SK-N-SH (cell line): Measurements from ENCODE around the gene FKRP. TPM values are rescaled to one million over a fixed set of nuclear protein-coding genes. Genes with fewer than 3 reads are reported as not detected.
A peak's percentile ranks its signal among the peaks of the same experiment; 100 is the strongest.

Experiments
- CTCF ChIA-PET: fragments of 300-600, 350-600 bp; formaldehyde crosslinking; extraction: SDS; loops from one replicate; lab custom pipeline; 2021; lab: Yijun Ruan, JAX
- POLR2A ChIA-PET: fragments of 350-600 bp; sonication (Branson Sonifier 250); formaldehyde crosslinking; extraction: SDS; loops from one replicate; lab custom pipeline; 2020; ENCODE audit warnings: antibody characterized with exemption, inconsistent platforms; lab: Yijun Ruan, JAX
- DNase-seq: peaks from one replicate; pipeline ENCODE4 v3.0.0; 2012
- H2AFZ ChIP-seq: fragments of 200-600 bp; sonication (generic); 2 replicates; pipeline ENCODE4 v1.8.1; 2016; ENCODE audit warnings: antibody characterized with exemption, mild to moderate bottlenecking, low read depth
- H3F3A ChIP-seq: fragments of 200-600 bp; sonication (generic); replicated peaks from 2 replicates; pipeline ENCODE3; 2016; ENCODE audit warnings: antibody characterized with exemption, mild to moderate bottlenecking; ENCODE audit not compliant: insufficient read depth
- H3K27ac ChIP-seq, 2 experiments: fragments of 200-500 bp in 1 of 2; fragments of 200-600 bp in 1 of 2; sonication (Bioruptor generic) in 1 of 2; sonication (generic), shearing (Covaris generic) in 1 of 2; 2 replicates each; pipeline versions ENCODE4 v1.5.1 to v1.6.1; 2014 to 2016; ENCODE audit warnings: low read depth in 2 of 2, inconsistent platforms in 1 of 2, low read length in 1 of 2, mild to moderate bottlenecking in 1 of 2, mixed read lengths in 1 of 2
- H3K27me3 ChIP-seq: fragments of 200-600 bp; sonication (generic), shearing (Covaris generic); 2 replicates; pipeline ENCODE4 v1.6.1; 2016; ENCODE audit warnings: mixed run types; ENCODE audit not compliant: insufficient read depth
- H3K36me3 ChIP-seq, 2 experiments: fragments of 200-500 bp in 1 of 2; fragments of 200-600 bp in 1 of 2; sonication (Bioruptor generic) in 1 of 2; sonication (generic) in 1 of 2; replicated peaks in 1 of 2; 2 replicates each; pipeline versions ENCODE3 to v1.5.1; 2014 to 2016; ENCODE audit warnings: low read length in 1 of 2, mild to moderate bottlenecking in 1 of 2; ENCODE audit not compliant: insufficient read depth in 2 of 2, control insufficient read depth in 1 of 2
- H3K4me1 ChIP-seq, 2 experiments: fragments of 200-500 bp in 1 of 2; fragments of 200-600 bp in 1 of 2; sonication (Bioruptor generic) in 1 of 2; sonication (generic), shearing (Covaris generic) in 1 of 2; 2 replicates each; pipeline versions ENCODE4 v1.5.1 to v1.6.1; 2014 to 2016; ENCODE audit warnings: low read depth in 1 of 2, low read length in 1 of 2, mixed run types in 1 of 2; ENCODE audit not compliant: insufficient read depth in 2 of 2, control insufficient read depth in 1 of 2
- H3K4me2 ChIP-seq: fragments of 200-600 bp; sonication (generic), shearing (Covaris generic); 2 replicates; pipeline ENCODE4 v1.6.1; 2017; ENCODE audit warnings: mixed run types
- H3K4me3 ChIP-seq, 2 experiments: fragments of 200-500 bp in 1 of 2; fragments of 200-600 bp in 1 of 2; sonication (Bioruptor generic) in 1 of 2; sonication (generic), shearing (Covaris generic) in 1 of 2; 2 replicates each; pipeline versions ENCODE4 v1.5.1 to v1.8.1; 2014 to 2016; ENCODE audit warnings: low read depth in 2 of 2, inconsistent platforms in 1 of 2, low read length in 1 of 2, mild to moderate bottlenecking in 1 of 2, mixed read lengths in 1 of 2, moderate library complexity in 1 of 2
- H3K79me2 ChIP-seq: fragments of 200-600 bp; sonication (generic); 2 replicates; pipeline ENCODE4 v1.8.1; 2017; ENCODE audit warnings: mild to moderate bottlenecking; ENCODE audit not compliant: insufficient read depth
- H3K9ac ChIP-seq: fragments of 200-600 bp; sonication (generic); 2 replicates; pipeline ENCODE4 v1.6.1; 2017; ENCODE audit warnings: mixed run types
- H3K9me2 ChIP-seq: fragments of 200-600 bp; sonication (generic); 2 replicates; pipeline ENCODE4 v1.6.1; 2017; ENCODE audit warnings: mixed run types
- H3K9me3 ChIP-seq: fragments of 200-600 bp; sonication (generic); 2 replicates; pipeline ENCODE4 v1.6.1; 2017; ENCODE audit warnings: mixed run types, mild to moderate bottlenecking, moderate library complexity
- H4K20me1 ChIP-seq: fragments of 200-600 bp; sonication (generic); 2 replicates; pipeline ENCODE4 v1.6.1; 2017; ENCODE audit warnings: mild to moderate bottlenecking, mixed run types; ENCODE audit not compliant: insufficient read depth
- ELF1 ChIP-seq: IDR thresholded peaks from 2 replicates; pipeline ENCODE4 v1.4.0; 2012
- EP300 ChIP-seq, 2 experiments: IDR thresholded peaks; 2 replicates each; pipeline versions ENCODE4 v1.4.0 to v1.6.1; 2012; ENCODE audit warnings: borderline replicate concordance in 1 of 2, low read depth in 1 of 2, low read length in 1 of 2
- EZH2phosphoT487 ChIP-seq: fragments of 200-600 bp; sonication (generic); IDR thresholded peaks from 2 replicates; pipeline ENCODE4 v1.6.1; 2017; ENCODE audit warnings: low read depth, mixed run types, mild to moderate bottlenecking, antibody characterized with exemption, moderate library complexity, borderline replicate concordance
- FOXJ3 ChIP-seq: sonication (generic); formaldehyde crosslinking; IDR thresholded peaks from 2 replicates; pipeline ENCODE4 v1.5.1; 2020; ENCODE audit warnings: mild to moderate bottlenecking, missing genetic modification reagents
- GABPA ChIP-seq: IDR thresholded peaks from 2 replicates; pipeline ENCODE4 v1.4.0; 2012; ENCODE audit warnings: low read depth, mild to moderate bottlenecking
- GATA2 ChIP-seq: sonication (generic); formaldehyde crosslinking; IDR thresholded peaks from 2 replicates; pipeline ENCODE4 v1.5.0; 2020; ENCODE audit warnings: mild to moderate bottlenecking, missing genetic modification reagents
- JUND ChIP-seq: IDR thresholded peaks from 2 replicates; pipeline ENCODE4 v1.4.0; 2012
- MEF2A ChIP-seq: IDR thresholded peaks from 2 replicates; pipeline ENCODE4 v1.4.0; 2012; ENCODE audit warnings: low read depth, borderline replicate concordance
- NFIC ChIP-seq: IDR thresholded peaks from 2 replicates; pipeline ENCODE4 v1.4.0; 2012; ENCODE audit warnings: borderline replicate concordance
- NRF1 ChIP-seq: IDR thresholded peaks from 2 replicates; pipeline ENCODE4 v1.6.1; 2012; ENCODE audit warnings: low read depth, mild to moderate bottlenecking, low read length
- POLR2AphosphoS5 ChIP-seq: IDR thresholded peaks from 2 replicates; pipeline ENCODE4 v1.6.1; 2012; ENCODE audit warnings: low read depth, low read length
- RCOR1 ChIP-seq: fragments of 150-350 bp; IDR thresholded peaks from 2 replicates; pipeline ENCODE4 v1.6.1; 2017; ENCODE audit warnings: antibody characterized with exemption, low read length
- RFX5 ChIP-seq: IDR thresholded peaks from 2 replicates; pipeline ENCODE4 v1.6.1; 2012; ENCODE audit warnings: mild to moderate bottlenecking, improper control_type of control experiment, low read length
- RXRA ChIP-seq: IDR thresholded peaks from 2 replicates; pipeline ENCODE4 v1.4.0; 2012; ENCODE audit warnings: low read depth, mild to moderate bottlenecking, borderline replicate concordance
- SMC3 ChIP-seq: IDR thresholded peaks from 2 replicates; pipeline ENCODE4 v1.6.1; 2012; ENCODE audit warnings: low read depth, low read length, improper control_type of control experiment
- TAF1 ChIP-seq: IDR thresholded peaks from 2 replicates; pipeline ENCODE4 v1.6.1; 2012; ENCODE audit warnings: low read depth, mild to moderate bottlenecking, low read length, moderate library complexity, borderline replicate concordance
- TCF12 ChIP-seq: IDR thresholded peaks from 2 replicates; pipeline ENCODE4 v1.4.0; 2012
- TEAD4 ChIP-seq: IDR thresholded peaks from 2 replicates; pipeline ENCODE4 v1.4.0; 2012; ENCODE audit warnings: mild to moderate bottlenecking, borderline replicate concordance; ENCODE audit not compliant: insufficient read depth
- YY1 ChIP-seq: IDR thresholded peaks from 2 replicates; pipeline ENCODE4 v1.4.0; 2012; ENCODE audit warnings: low read depth, mild to moderate bottlenecking
- WGBS: methylation state at CpG from one replicate; pipeline ENCODE4 v1.1.6; 2017; ENCODE audit warnings: low lambda C conversion rate; 5-methylcytosine and 5-hydroxymethylcytosine counted together
- polyA plus RNA-seq, 3 experiments: library from polyadenylated mRNA; depleted of rRNA; stranded (reverse); fragments of >200 nt; gene quantifications; 2 replicates each; pipeline ENCODE4 v1.2.3, GENCODE V29; 2012
- TF ChIP-seq, protein P1 (sequence below): IDR thresholded peaks from 2 replicates; pipeline ENCODE4; 2012
- TF ChIP-seq, protein P2 (sequence below): fragments of 150-350 bp; IDR thresholded peaks from 2 replicates; pipeline ENCODE4 v1.6.1; 2017; ENCODE audit warnings: antibody characterized with exemption, low read length, low read depth, borderline replicate concordance
- TF ChIP-seq, protein P3 (sequence below): fragments of 150-350 bp; IDR thresholded peaks from 2 replicates; pipeline ENCODE4 v1.6.1; 2016; ENCODE audit warnings: mild to moderate bottlenecking, low read depth, low read length
- TF ChIP-seq, protein P4 (sequence below): IDR thresholded peaks from 2 replicates; pipeline ENCODE4 v1.6.1; 2012; ENCODE audit warnings: mild to moderate bottlenecking, low read depth, low read length, moderate library complexity
- TF ChIP-seq, protein P5 (sequence below): IDR thresholded peaks from 2 replicates; pipeline ENCODE4 v1.4.0; 2012; ENCODE audit warnings: low read depth
- TF ChIP-seq, protein P6 (sequence below): IDR thresholded peaks from 2 replicates; pipeline ENCODE4 v1.4.0; 2012; ENCODE audit warnings: low read depth, borderline replicate concordance

The FKRP gene
- polyA plus RNA-seq, 1 of the 3 experiments (the other 2 are of a cell fraction): 37.3 TPM

DNA sequence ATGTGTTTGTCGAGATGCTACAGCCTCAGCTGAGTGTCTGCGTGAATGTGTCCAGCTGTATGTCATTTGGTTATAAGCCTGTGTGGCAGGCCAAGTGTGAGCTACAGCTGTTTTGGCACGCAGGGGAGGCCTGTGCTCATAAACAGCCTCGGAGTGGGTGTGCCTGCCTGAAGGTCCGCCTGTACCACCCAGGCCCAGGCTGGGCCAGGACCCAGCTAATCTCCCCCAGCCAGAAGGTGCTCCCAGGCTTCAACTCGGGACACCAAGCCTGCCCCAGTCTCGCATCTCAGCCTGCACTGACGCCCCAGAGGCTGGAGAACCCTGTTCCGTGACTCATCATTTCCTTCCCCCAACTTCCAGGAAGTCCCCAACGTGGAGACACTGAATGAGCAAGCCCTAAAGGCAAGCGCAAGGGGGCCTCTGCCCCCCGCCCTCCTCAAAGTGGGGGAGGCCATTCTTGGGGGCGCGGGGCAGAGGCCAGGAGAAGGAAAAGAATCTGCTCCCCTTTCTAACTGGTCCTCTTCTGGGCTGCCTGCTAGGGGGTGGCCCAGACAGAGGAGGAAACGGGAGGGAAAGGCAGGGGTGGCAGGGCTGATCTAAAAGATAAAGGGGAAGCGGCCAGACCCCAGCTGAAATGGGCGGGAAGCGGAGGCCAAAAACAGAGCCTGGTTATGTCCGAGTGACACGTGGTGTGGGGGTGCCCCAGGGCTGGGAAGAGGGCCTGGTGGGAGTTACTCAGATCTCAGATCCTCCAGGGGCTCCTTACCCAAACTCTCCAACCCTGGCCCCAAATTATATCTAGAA, 40.6 kb downstream of the FKRP start:
- Histone ChIP-seq H3K9ac (peak overlapping the region; percentile 91), H3K36me3 (peaks cover 8 to 24% of the 10 kb centered on the region in 2 experiments), H3K27me3 (no peaks in the 10 kb centered on the region), H3K9me3 (no peaks in the 10 kb centered on the region), H3K4me2 (peak overlapping the region; percentile 98), H3K79me2 (peaks cover 70% of the 10 kb centered on the region), H3K9me2 (no peaks in the 10 kb centered on the region), H3K27ac (peak overlapping the region; percentile 87 to 92), H3K4me3 (peak overlapping the region; percentile 62 to 95), H4K20me1 (peaks cover 9% of the 10 kb centered on the region; the same call in 1 of the 2 replicates), H3F3A (peaks cover 22% of the 10 kb centered on the region), H2AFZ (peak overlapping the region; percentile 41; the same call in 1 of the 2 replicates), H3K4me1 (peaks cover 18 to 30% of the 10 kb centered on the region in 2 experiments; a peak in 3 of 4 replicates)
- WGBS: 0% methylated on average over 13 of the region's 20 CpGs
- DNase-seq: peak; percentile 86
- CTCF ChIA-PET: interaction anchor here (0.6 to 2.3 kb wide), 9 partner anchors 13 to 84 kb away, joined by 3 to 8 read pairs (median 4); no protein-coding TSS in a partner anchor
- POLR2A ChIA-PET: interaction anchor here (0.6 kb wide), 1 partner anchor 41 kb away, joined by 3 read pairs; the partner anchor contains the start of gene FKRP
- TF ChIP-seq FOXJ3 (CRISPR knock-in tag) (no peak; the same call in 1 of the 2 replicates), JUND (peak; percentile 40; the same call in 1 of the 2 replicates), NRF1 (no peak), RCOR1 (peak; percentile 81), EZH2phosphoT487 (no peak), POLR2AphosphoS5 (peak; percentile 49), RFX5 (no peak), TAF1 (0 out of 2 replicates have a peak, but pooled peaks have one; percentile 26), SMC3 (no peak), RXRA (no peak), GABPA (no peak), GATA2 (CRISPR knock-in tag) (peak; percentile 83), ELF1 (no peak; the same call in 1 of the 2 replicates), NFIC (no peak), TEAD4 (no peak), YY1 (0 out of 2 replicates have a peak, but pooled peaks have one; percentile 16), MEF2A (no peak), TCF12 (no peak), EP300 (IDR thresholded peaks at IDR 0.05; ENCODE audit: borderline replicate concordance in 1 of 2, low read depth in 1 of 2, low read length in 1 of 2) (peak in 1 of 2 experiments; percentile 48; a peak in 1 of 4 replicates)
- TF ChIP-seq, protein P1, sequence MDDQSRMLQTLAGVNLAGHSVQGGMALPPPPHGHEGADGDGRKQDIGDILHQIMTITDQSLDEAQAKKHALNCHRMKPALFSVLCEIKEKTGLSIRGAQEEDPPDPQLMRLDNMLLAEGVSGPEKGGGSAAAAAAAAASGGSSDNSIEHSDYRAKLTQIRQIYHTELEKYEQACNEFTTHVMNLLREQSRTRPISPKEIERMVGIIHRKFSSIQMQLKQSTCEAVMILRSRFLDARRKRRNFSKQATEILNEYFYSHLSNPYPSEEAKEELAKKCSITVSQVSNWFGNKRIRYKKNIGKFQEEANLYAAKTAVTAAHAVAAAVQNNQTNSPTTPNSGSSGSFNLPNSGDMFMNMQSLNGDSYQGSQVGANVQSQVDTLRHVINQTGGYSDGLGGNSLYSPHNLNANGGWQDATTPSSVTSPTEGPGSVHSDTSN: peak; percentile 39; the same call in 1 of the 2 replicates
- TF ChIP-seq, protein P2, sequence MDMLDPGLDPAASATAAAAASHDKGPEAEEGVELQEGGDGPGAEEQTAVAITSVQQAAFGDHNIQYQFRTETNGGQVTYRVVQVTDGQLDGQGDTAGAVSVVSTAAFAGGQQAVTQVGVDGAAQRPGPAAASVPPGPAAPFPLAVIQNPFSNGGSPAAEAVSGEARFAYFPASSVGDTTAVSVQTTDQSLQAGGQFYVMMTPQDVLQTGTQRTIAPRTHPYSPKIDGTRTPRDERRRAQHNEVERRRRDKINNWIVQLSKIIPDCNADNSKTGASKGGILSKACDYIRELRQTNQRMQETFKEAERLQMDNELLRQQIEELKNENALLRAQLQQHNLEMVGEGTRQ: no peak; the same call in 1 of the 2 replicates
- TF ChIP-seq, protein P3, sequence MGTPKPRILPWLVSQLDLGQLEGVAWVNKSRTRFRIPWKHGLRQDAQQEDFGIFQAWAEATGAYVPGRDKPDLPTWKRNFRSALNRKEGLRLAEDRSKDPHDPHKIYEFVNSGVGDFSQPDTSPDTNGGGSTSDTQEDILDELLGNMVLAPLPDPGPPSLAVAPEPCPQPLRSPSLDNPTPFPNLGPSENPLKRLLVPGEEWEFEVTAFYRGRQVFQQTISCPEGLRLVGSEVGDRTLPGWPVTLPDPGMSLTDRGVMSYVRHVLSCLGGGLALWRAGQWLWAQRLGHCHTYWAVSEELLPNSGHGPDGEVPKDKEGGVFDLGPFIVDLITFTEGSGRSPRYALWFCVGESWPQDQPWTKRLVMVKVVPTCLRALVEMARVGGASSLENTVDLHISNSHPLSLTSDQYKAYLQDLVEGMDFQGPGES: no peak
- TF ChIP-seq, protein P4, sequence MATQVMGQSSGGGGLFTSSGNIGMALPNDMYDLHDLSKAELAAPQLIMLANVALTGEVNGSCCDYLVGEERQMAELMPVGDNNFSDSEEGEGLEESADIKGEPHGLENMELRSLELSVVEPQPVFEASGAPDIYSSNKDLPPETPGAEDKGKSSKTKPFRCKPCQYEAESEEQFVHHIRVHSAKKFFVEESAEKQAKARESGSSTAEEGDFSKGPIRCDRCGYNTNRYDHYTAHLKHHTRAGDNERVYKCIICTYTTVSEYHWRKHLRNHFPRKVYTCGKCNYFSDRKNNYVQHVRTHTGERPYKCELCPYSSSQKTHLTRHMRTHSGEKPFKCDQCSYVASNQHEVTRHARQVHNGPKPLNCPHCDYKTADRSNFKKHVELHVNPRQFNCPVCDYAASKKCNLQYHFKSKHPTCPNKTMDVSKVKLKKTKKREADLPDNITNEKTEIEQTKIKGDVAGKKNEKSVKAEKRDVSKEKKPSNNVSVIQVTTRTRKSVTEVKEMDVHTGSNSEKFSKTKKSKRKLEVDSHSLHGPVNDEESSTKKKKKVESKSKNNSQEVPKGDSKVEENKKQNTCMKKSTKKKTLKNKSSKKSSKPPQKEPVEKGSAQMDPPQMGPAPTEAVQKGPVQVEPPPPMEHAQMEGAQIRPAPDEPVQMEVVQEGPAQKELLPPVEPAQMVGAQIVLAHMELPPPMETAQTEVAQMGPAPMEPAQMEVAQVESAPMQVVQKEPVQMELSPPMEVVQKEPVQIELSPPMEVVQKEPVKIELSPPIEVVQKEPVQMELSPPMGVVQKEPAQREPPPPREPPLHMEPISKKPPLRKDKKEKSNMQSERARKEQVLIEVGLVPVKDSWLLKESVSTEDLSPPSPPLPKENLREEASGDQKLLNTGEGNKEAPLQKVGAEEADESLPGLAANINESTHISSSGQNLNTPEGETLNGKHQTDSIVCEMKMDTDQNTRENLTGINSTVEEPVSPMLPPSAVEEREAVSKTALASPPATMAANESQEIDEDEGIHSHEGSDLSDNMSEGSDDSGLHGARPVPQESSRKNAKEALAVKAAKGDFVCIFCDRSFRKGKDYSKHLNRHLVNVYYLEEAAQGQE: no peak
- TF ChIP-seq, protein P5, sequence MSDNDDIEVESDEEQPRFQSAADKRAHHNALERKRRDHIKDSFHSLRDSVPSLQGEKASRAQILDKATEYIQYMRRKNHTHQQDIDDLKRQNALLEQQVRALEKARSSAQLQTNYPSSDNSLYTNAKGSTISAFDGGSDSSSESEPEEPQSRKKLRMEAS: peak; percentile 90
- TF ChIP-seq, protein P6, sequence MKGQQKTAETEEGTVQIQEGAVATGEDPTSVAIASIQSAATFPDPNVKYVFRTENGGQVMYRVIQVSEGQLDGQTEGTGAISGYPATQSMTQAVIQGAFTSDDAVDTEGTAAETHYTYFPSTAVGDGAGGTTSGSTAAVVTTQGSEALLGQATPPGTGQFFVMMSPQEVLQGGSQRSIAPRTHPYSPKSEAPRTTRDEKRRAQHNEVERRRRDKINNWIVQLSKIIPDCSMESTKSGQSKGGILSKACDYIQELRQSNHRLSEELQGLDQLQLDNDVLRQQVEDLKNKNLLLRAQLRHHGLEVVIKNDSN: no peak; the same call in 1 of the 2 replicates
